HG03103 (cell line): ENCODE data around the gene SPATC1L.

Experiments used
- ATAC-seq: cut with Tn5 transposase; IDR thresholded peaks from one replicate; pipeline ENCODE4 v1.9.1; 2021; ENCODE audit warnings: low read depth; ENCODE audit not compliant: unreplicated experiment

SPATC1L gene

GRCh38 chr21:46111857-46112724 is 72.2 kb downstream of the SPATC1L start:
- ATAC-seq, result no peak

- ATAC-seq, result no peak
These were observed 73.1 kb downstream of the SPATC1L start for GRCh38 chr21:46111193-46111571.
